Measurements from ENCODE around the gene DRD4. TPM values are rescaled to one million over a fixed set of nuclear protein-coding genes. Genes with fewer than 3 reads are reported as not detected.

The DRD4 gene
- polyA plus RNA-seq, 3 donors = 0.13 TPM; not detected in 2

DNA sequence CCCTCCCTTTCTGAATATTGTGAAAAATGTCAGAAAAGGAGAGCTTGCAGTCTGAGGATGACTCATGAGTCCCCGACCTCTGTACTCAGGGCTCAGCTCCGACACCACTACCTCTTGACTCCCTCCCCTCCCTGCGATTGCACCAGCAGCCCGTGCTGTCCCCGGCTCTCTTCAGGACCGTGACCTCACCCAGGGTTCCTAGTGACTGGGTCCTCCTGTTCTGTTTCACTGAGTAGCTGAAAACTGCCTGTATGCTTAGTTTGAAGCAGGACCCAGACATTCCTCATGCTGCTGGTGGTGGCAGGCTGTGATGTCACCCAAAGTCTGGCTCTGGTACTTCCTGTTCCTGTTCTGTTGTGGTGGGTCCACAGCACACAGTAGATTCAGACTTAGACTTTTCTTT lies 49.1 kb upstream of the DRD4 start:
- intact Hi-C loops (cut with micrococcal nuclease) = no loop called here

DNA sequence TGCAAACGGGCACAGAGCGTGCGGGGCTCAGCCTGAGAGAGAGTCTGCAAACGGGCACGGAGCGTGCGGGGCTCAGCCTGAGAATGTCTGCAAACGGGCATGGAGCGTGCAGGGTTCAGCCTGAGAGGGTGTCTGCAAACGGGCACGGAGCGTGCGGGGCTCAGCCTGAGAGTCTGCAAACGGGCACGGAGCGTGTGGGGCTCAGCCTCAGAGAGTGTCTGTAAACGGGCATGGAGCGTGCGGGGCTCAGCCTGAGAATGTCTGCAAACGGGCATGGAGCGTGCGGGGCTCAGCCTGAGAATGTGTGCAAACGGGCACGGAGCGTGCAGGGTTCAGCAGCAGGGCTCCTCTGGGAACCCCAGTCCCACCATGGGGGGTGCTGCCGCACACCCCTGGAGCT lies 47.3 kb upstream of the DRD4 start:
- peaks cover 27% of the 10 kb centered on the region for H3K79me2 ChIP-seq (ENCODE audit: insufficient read depth, low read length)
- Mint-ChIP-seq H3K4me1 (peaks cover 25% of the 10 kb centered on the region), H3K4me3 (no peak overlapping the region), H3K27ac (peak overlapping the region in 1 of 7 donors; percentile 97), H3K9me3 (no peaks in the 10 kb centered on the region), H3K36me3 (peaks cover 74 to 85% of the 10 kb centered on the region in 2 donors), H3K27me3 (ENCODE audit: low read depth in 3 of 3) (peaks cover 0 to 2% (median 0%) of the 10 kb centered on the region in 3 donors)
- intact Hi-C loops (cut with micrococcal nuclease) = no loop called here
- no peak overlapping the region for H3K4me2 ChIP-seq (replicated peaks; ENCODE audit: extremely low read depth, low read length, poor library complexity, severe bottlenecking)
- no peaks in the 10 kb centered on the region for H3K27me3 ChIP-seq (ENCODE audit: control insufficient read depth in 2 of 2, insufficient read depth in 2 of 2, low read length in 2 of 2)
- H3K4me1 ChIP-seq (ENCODE audit: control insufficient read depth in 1 of 2, insufficient read depth in 2 of 2, low read length in 2 of 2) = peaks cover 23 to 24% of the 10 kb centered on the region in 2 donors
- no peak overlapping the region for H2AFZ ChIP-seq (ENCODE audit: insufficient read depth, low read depth, low read length, poor library complexity, severe bottlenecking)
- no peak overlapping the region for H3K4me3 ChIP-seq (replicated peaks in 1 of 3; ENCODE audit: low read depth in 2 of 3, low read length in 3 of 3)
- 95% methylated on average over 26 of the region's 26 CpGs for WGBS (ENCODE audit: insufficient coverage)
- TF ChIP-seq, protein P1, sequence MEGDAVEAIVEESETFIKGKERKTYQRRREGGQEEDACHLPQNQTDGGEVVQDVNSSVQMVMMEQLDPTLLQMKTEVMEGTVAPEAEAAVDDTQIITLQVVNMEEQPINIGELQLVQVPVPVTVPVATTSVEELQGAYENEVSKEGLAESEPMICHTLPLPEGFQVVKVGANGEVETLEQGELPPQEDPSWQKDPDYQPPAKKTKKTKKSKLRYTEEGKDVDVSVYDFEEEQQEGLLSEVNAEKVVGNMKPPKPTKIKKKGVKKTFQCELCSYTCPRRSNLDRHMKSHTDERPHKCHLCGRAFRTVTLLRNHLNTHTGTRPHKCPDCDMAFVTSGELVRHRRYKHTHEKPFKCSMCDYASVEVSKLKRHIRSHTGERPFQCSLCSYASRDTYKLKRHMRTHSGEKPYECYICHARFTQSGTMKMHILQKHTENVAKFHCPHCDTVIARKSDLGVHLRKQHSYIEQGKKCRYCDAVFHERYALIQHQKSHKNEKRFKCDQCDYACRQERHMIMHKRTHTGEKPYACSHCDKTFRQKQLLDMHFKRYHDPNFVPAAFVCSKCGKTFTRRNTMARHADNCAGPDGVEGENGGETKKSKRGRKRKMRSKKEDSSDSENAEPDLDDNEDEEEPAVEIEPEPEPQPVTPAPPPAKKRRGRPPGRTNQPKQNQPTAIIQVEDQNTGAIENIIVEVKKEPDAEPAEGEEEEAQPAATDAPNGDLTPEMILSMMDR (IDR thresholded peaks at IDR 0.05) = no peak
- H3K9ac ChIP-seq (ENCODE audit: insufficient read depth, low read length, poor library complexity, severe bottlenecking) = no peak overlapping the region
- H3K27ac ChIP-seq (ENCODE audit: low read depth in 1 of 2, low read length in 2 of 2) = peak overlapping the region in 1 of 2 donors; percentile 82
- H4K20me1 ChIP-seq (ENCODE audit: insufficient read depth, low read length) = peaks cover 64% of the 10 kb centered on the region
- no peak for DNase-seq
- H3K36me3 ChIP-seq (replicated peaks in 1 of 2; ENCODE audit: control insufficient read depth in 1 of 2, insufficient read depth in 2 of 2, low read length in 2 of 2) = peaks cover 61 to 86% of the 10 kb centered on the region in 2 donors
- no peaks in the 10 kb centered on the region for H3K9me3 ChIP-seq (replicated peaks in 1 of 2; ENCODE audit: control insufficient read depth in 1 of 2, insufficient read depth in 1 of 2, low read length in 2 of 2)

More for the DNA sequence above, 49.1 kb upstream of the DRD4 start:
- Mint-ChIP-seq H3K27me3 (ENCODE audit: low read depth in 3 of 3) (peaks cover 0 to 2% (median 0%) of the 10 kb centered on the region in 3 donors), H3K4me3 (peak overlapping the region in 1 of 2 donors; percentile 71), H3K4me1 (peaks cover 25% of the 10 kb centered on the region), H3K9me3 (no peaks in the 10 kb centered on the region), H3K36me3 (peaks cover 70 to 87% of the 10 kb centered on the region in 2 donors), H3K27ac (peak overlapping the region; percentile 94 to 97 (median 95))
- Histone ChIP-seq H3K27ac (ENCODE audit: low read depth in 1 of 2, low read length in 2 of 2) (peak overlapping the region; percentile 74 to 82), H3K4me3 (replicated peaks in 1 of 3; ENCODE audit: low read depth in 2 of 3, low read length in 3 of 3) (peak overlapping the region in 1 of 3 experiments; percentile 28), H3K27me3 (ENCODE audit: control insufficient read depth in 2 of 2, insufficient read depth in 2 of 2, low read length in 2 of 2) (no peaks in the 10 kb centered on the region), H3K4me1 (ENCODE audit: control insufficient read depth in 1 of 2, insufficient read depth in 2 of 2, low read length in 2 of 2) (peaks cover 23 to 24% of the 10 kb centered on the region in 2 donors), H4K20me1 (ENCODE audit: insufficient read depth, low read length) (peaks cover 66% of the 10 kb centered on the region), H3K9ac (ENCODE audit: insufficient read depth, low read length, poor library complexity, severe bottlenecking) (no peak overlapping the region), H3K79me2 (ENCODE audit: insufficient read depth, low read length) (peaks cover 42% of the 10 kb centered on the region), H3K4me2 (replicated peaks; ENCODE audit: extremely low read depth, low read length, poor library complexity, severe bottlenecking) (peak overlapping the region; percentile 22), H3K9me3 (replicated peaks in 1 of 2; ENCODE audit: control insufficient read depth in 1 of 2, insufficient read depth in 1 of 2, low read length in 2 of 2) (no peaks in the 10 kb centered on the region), H3K36me3 (replicated peaks in 1 of 2; ENCODE audit: control insufficient read depth in 1 of 2, insufficient read depth in 2 of 2, low read length in 2 of 2) (peaks cover 57 to 82% of the 10 kb centered on the region in 2 donors), H2AFZ (ENCODE audit: insufficient read depth, low read depth, low read length, poor library complexity, severe bottlenecking) (peak overlapping the region; percentile 35)
- peak; percentile 94 to 99 (median 96) for DNase-seq
- TF ChIP-seq, protein P1 (IDR thresholded peaks at IDR 0.05) = no peak
- 0% methylated on average over 5 of the region's 6 CpGs for WGBS (ENCODE audit: insufficient coverage)
